Colonic mucosa (tissue), 4 donors: ENCODE data around the gene PTPRM. TPM values are rescaled to one million over a fixed set of nuclear protein-coding genes. Genes with fewer than 3 reads are reported as not detected.

Source experiments
- DNase-seq: peaks from one replicate; pipeline ENCODE4 v3.0.0-alpha.2; 2020
- H3K27ac ChIP-seq: fragments of 200-600 bp; one replicate; pipeline ENCODE4 v1.8.0; 2021
- H3K27me3 ChIP-seq: fragments of 200-600 bp; one replicate; pipeline ENCODE4 v1.8.0; 2021
- H3K36me3 ChIP-seq: fragments of 200-600 bp; one replicate; pipeline ENCODE4 v1.8.0; 2021
- H3K4me1 ChIP-seq: fragments of 200-600 bp; one replicate; pipeline ENCODE4 v1.8.0; 2021; ENCODE audit warnings: mild to moderate bottlenecking
- H3K4me3 ChIP-seq: fragments of 200-600 bp; one replicate; pipeline ENCODE4 v1.8.0; 2021
- H3K9ac ChIP-seq, 2 donors: one replicate each; pipeline ENCODE4 v1.7.0; 2013; ENCODE audit warnings: control low read depth in 2 of 2, low read depth in 2 of 2, low read length in 2 of 2
- H3K9me3 ChIP-seq: fragments of 200-600 bp; one replicate; pipeline ENCODE4 v1.8.0; 2021
- CTCF ChIP-seq: fragments of 200-600 bp; IDR thresholded peaks from one replicate; pipeline ENCODE4 v1.8.0; 2022; ENCODE audit warnings: antibody characterized with exemption, mild to moderate bottlenecking
- intact Hi-C: fragments of 100-400 bp; cut with DNase I; formaldehyde crosslinking; loops from one replicate; pipeline ENCODE4 v1.14.1; 2022
- total RNA-seq, 2 donors: library from RNA; stranded (reverse); fragmentation: NEBNext Ultra II Directional in 1 of 2; extraction: Animal tissue kit (Norgen Biotek cat#: 25700) in 1 of 2; gene quantifications; one replicate each; pipeline ENCODE4 v1.2.1, GENCODE V29; 2021
- donor health status: healthy.
- donor health status: DM: no; HTN: no; CAD: no.
- donor health status: DM: no; HTN: no; CAD: no.

Gene PTPRM
- total RNA-seq, 2 donors from 2014 or later, result 8.1 to 13.9 TPM

- no peak overlapping the region for H3K27ac ChIP-seq
- H3K9me3 ChIP-seq, result no peaks in the 10 kb centered on the region
- H3K4me3 ChIP-seq, result no peak overlapping the region
- H3K36me3 ChIP-seq, result no peaks in the 10 kb centered on the region
- no peaks in the 10 kb centered on the region for H3K4me1 ChIP-seq
- DNase-seq, result no peak
- H3K27me3 ChIP-seq, result no peaks in the 10 kb centered on the region
- no peak for TF ChIP-seq CTCF
- intact Hi-C loops, result no loop called here
- H3K9ac ChIP-seq, result no peak overlapping the region
These were observed 263.4 kb downstream of the PTPRM start for GRCh38 chr18:7830468-7830867.

- no peak overlapping the region for H3K27ac ChIP-seq
- H3K9ac ChIP-seq, result no peak overlapping the region
- H3K27me3 ChIP-seq, result no peaks in the 10 kb centered on the region
- no peaks in the 10 kb centered on the region for H3K9me3 ChIP-seq
- intact Hi-C loops, result no loop called here
- no peak overlapping the region for H3K4me3 ChIP-seq
- H3K36me3 ChIP-seq, result no peaks in the 10 kb centered on the region
- DNase-seq, result no peak
- no peak for TF ChIP-seq CTCF
- H3K4me1 ChIP-seq, result no peaks in the 10 kb centered on the region
These were observed 272.4 kb downstream of the PTPRM start for GRCh38 chr18:7839548-7839947.

GRCh38 chr18:7840411-7840810 is 273.3 kb downstream of the PTPRM start:
- Histone ChIP-seq H3K27ac (no peak overlapping the region), H3K36me3 (no peaks in the 10 kb centered on the region), H3K4me3 (no peak overlapping the region), H3K9me3 (no peaks in the 10 kb centered on the region), H3K27me3 (no peaks in the 10 kb centered on the region), H3K4me1 (no peaks in the 10 kb centered on the region), H3K9ac (no peak overlapping the region)
- intact Hi-C loops, result no loop called here
- TF ChIP-seq CTCF, result no peak
- DNase-seq, result no peak

GRCh38 chr18:7844017-7844416 is 276.9 kb downstream of the PTPRM start:
- H3K9me3 ChIP-seq, result no peaks in the 10 kb centered on the region
- DNase-seq, result no peak
- TF ChIP-seq CTCF, result no peak
- intact Hi-C loops, result no loop called here
- H3K27ac ChIP-seq, result no peak overlapping the region
- H3K9ac ChIP-seq, result no peak overlapping the region
- no peaks in the 10 kb centered on the region for H3K4me1 ChIP-seq
- no peak overlapping the region for H3K4me3 ChIP-seq
- no peaks in the 10 kb centered on the region for H3K27me3 ChIP-seq
- no peaks in the 10 kb centered on the region for H3K36me3 ChIP-seq

GRCh38 chr18:7844418-7844817 is 277.3 kb downstream of the PTPRM start:
- no peaks in the 10 kb centered on the region for H3K9me3 ChIP-seq
- no peak for TF ChIP-seq CTCF
- H3K4me1 ChIP-seq, result no peaks in the 10 kb centered on the region
- no peak for DNase-seq
- intact Hi-C loops, result no loop called here
- no peaks in the 10 kb centered on the region for H3K36me3 ChIP-seq
- no peaks in the 10 kb centered on the region for H3K27me3 ChIP-seq
- no peak overlapping the region for H3K9ac ChIP-seq
- no peak overlapping the region for H3K4me3 ChIP-seq
- H3K27ac ChIP-seq, result no peak overlapping the region

GRCh38 chr18:7846335-7846734 is 279.2 kb downstream of the PTPRM start:
- H3K4me1 ChIP-seq, result no peaks in the 10 kb centered on the region
- H3K9me3 ChIP-seq, result no peaks in the 10 kb centered on the region
- H3K9ac ChIP-seq, result no peak overlapping the region
- H3K4me3 ChIP-seq, result no peak overlapping the region
- TF ChIP-seq CTCF, result no peak
- no peaks in the 10 kb centered on the region for H3K36me3 ChIP-seq
- H3K27me3 ChIP-seq, result no peaks in the 10 kb centered on the region
- intact Hi-C loops, result no loop called here
- H3K27ac ChIP-seq, result no peak overlapping the region
- DNase-seq, result no peak
